Activated CD8-positive, alpha-beta memory T cell treated with anti-CD3 and anti-CD28 coated beads for 48 hours (primary cell): ENCODE measurements around the gene KLF4.

ENCODE experiments used
- DNase-seq, 3 experiments: peaks; one replicate each; pipeline ENCODE4 v3.0.0-alpha.2; 2020; ENCODE audit warnings: low read depth in 2 of 3, low spot score in 2 of 3

The KLF4 gene

DNA sequence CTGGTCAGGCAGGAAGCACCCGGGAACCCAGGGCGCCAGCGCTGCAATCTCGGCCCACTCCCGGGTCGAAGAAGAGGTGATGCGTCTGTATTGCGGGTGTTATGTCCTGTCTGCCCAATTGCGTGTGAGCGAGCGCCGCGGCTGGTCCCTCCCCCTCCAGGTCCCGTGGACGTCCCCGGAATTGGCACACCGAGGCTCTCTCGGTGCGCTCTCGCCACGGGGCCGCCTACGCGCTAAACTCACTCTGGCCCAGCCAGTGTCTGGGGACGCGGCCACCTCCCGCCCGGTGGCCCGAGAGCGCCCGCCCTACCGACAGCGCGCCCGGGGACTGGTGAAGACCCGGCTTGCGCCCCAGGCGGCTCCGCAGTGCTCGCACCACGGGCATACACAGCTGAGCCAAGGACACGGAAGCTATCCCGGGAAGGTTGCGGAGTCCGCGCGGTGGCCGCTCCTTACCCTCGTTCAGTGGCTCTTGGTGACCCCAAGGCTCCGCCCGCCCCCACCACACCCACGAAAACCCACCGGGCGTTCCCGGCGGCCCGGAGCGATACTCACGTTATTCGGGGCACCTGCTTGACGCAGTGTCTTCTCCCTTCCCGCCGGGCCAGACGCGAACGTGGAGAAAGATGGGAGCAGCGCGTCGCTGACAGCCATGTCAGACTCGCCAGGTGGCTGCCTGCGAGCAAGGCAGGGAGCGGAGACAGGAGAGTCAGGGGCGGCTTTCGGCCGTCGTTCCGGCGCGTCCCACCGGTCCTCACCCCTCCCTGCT lies 1.0 kb downstream of the KLF4 start:
- no peak for DNase-seq

GRCh38 chr9:107487521-107488374 lies 1.8 kb downstream of the KLF4 start:
- DNase-seq = no peak

GRCh38 chr9:107486674-107487520 lies 2.7 kb downstream of the KLF4 start:
- no peak for DNase-seq

DNA sequence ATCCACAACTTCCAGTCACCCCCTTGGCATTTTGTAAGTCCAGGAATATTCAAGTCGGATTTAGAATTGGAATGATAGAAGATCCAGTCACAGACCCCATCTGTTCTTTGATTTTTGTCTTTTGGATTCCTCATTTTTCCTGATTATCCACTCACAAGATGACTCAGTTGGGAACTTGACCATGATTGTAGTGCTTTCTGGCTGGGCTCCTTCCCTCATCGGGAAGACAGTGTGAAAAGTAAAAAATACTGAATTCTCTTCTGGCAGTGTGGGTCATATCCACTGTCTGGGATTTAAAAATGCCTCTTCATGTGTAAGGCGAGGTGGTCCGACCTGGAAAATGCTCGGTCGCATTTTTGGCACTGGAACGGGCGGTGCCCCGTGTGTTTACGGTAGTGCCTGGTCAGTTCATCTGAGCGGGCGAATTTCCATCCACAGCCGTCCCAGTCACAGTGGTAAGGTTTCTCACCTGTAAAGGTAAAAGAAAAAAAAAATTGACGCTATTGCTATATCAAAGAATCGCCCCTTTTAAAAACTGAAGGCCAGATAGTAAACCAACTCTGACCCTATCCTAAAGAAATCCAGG lies 4.0 kb downstream of the KLF4 start:
- DNase-seq = no peak

DNA sequence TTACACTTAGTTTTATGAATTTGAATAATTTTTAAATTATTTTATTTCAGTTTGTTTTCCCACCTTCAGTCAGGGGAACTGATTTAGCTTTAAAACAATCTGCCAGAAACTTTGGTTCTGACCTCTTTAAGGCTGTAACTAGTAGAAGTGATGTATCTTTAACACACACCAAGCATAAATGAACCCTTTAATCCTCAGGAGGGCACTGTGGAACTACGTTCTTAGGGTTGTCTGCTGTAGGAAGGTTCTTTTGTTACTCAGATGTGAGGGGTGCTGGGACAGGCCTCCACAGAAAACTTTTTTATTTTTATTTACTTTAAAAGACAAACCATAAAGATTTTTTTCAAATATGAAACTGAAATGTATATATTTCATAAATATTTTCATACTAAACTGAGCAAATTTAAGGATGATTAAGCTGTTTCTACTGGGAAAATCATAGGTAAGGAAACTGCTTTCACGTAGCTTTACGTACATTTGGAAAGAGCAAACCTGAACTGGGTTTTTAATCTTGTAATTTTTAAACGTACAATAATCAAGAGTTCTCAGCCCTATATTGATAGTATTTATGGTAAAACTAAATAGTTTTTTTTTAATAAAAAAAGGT lies 5.3 kb downstream of the KLF4 start:
- no peak for DNase-seq

DNA sequence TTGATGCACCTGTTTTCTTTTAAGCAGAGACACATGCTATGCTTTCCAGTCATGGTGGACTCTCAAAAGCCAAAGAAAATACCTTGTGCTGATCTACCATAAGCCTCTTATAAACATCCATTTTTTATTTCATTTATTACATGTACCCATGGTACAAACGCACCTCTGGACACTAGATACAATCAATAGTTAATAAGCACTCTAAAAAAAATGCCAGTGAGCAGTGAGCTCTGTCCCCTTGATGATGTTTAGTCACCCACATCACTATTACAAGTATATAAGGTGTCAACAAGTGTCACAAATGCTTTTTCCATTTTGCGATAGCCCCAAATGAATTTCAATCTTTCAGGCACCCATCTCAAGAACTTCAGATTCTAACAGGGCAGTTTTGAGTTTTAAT lies 5.9 kb downstream of the KLF4 start:
- no peak for DNase-seq

GRCh38 chr9:107481035-107481434 lies 8.5 kb downstream of the KLF4 start:
- no peak for DNase-seq

DNA sequence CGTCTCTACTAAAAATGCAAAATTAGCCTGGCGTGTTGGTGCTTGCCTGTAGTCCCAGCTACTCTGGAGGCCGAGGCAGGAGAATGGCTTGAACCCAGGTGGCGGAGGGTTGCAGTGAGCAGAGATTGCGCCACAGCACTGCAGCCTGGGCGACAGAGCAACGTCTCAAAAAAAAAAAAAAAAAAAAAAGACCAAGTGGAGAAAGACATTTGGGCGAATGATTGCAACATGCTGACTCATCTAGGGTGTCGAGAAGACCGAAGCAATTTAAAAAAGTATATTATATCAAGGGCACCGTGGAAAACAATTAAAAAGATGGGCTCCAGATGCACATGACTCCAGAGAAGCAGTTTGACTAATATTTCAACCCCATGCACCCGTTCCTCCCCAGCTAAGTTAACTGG lies 9.2 kb downstream of the KLF4 start:
- DNase-seq = no peak

DNA sequence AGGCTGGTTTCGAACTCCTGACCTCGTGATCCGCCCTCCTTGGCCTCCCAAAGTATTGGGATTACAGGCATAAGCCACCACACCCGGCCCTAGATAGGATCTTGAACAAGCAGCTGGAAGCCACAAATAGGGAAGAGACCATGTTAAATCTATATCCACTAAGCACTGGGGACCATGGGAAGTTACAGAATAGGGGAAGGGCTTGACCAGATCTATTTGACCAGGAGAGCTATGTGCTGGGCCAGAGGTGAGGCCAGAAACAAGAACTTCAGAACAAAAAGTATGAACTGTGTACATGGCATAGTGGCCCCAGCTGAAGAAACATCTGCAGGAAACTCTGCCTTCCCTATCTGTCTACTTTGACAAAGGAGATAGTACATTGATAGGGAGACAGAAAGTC lies 10.8 kb downstream of the KLF4 start:
- no peak for DNase-seq

DNA sequence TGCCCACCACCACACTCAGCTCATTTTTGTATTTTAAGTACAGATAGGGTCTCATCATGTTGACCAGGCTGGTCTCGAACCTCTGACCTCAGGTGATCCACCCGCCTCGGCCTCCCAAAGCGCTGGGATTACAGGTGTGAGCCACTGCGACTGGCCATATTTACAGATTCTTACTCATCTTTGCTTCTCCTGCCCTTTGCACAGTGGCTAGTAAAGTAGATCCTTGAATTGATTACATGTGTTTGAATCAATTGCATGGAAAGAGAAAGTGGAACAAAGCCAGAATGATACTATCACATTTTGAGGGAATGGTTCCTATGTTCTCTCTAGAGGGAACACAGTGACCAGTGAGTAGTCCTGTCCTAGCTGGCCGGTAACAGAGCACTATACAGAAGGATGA lies 15.4 kb downstream of the KLF4 start:
- no peak for DNase-seq

DNA sequence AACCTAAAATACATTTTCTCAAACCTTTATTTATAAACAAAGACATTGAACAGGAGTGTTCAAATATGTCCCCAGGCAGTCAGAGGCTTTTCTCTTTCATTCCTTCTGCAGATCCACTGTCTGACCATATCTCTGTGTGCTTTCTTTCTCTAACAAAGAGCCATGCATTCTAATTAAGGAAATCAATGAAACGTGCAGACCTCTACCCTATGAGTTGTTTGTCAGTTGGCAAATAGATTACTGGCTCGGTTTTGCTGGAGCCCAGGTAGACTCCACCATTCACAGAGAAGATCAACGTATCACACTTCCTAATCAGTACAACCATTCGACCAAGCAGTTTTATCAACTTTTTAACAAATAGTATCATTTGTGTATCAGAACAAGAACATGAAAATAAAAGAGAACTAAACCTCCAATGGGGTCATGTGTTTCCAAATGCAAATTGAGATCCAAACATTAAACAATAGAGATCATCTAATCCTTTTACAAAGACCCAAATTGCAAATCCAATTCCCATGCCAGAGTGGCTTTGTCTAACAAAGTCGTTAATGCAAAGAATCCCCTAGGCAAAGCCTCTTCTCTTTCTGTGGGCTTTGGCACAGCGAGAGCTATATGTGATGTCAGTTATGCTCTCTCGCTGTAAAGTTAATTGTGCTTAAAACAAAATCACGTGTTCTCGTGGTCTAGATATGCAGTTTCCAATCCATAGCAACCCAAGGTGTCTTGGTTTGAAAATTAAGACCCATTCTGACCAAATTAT lies 16.8 kb downstream of the KLF4 start:
- DNase-seq = no peak

- no peak for DNase-seq
These were observed 18.0 kb downstream of the KLF4 start for GRCh38 chr9:107471552-107471951.

GRCh38 chr9:107467416-107467815 lies 22.2 kb downstream of the KLF4 start:
- no peak for DNase-seq

DNA sequence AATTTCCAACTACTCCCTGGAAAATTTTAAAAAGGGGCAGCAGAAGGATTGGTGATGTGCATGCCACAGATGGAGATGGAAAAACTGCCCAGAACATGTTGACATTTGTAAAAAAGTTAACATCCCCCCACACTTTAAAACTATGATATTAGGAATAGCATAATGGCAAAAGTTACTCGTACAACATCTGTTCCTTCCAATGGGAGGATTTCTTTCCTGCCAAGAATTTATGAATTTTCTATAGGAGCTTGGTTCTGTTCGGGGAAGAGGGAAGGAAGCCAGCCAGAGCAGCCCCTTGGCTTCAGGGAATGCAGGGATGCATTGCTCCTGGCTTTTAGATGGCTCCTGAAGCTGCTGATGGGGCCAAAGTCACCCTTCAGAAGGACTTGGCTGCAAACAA lies 22.7 kb downstream of the KLF4 start:
- no peak for DNase-seq

DNA sequence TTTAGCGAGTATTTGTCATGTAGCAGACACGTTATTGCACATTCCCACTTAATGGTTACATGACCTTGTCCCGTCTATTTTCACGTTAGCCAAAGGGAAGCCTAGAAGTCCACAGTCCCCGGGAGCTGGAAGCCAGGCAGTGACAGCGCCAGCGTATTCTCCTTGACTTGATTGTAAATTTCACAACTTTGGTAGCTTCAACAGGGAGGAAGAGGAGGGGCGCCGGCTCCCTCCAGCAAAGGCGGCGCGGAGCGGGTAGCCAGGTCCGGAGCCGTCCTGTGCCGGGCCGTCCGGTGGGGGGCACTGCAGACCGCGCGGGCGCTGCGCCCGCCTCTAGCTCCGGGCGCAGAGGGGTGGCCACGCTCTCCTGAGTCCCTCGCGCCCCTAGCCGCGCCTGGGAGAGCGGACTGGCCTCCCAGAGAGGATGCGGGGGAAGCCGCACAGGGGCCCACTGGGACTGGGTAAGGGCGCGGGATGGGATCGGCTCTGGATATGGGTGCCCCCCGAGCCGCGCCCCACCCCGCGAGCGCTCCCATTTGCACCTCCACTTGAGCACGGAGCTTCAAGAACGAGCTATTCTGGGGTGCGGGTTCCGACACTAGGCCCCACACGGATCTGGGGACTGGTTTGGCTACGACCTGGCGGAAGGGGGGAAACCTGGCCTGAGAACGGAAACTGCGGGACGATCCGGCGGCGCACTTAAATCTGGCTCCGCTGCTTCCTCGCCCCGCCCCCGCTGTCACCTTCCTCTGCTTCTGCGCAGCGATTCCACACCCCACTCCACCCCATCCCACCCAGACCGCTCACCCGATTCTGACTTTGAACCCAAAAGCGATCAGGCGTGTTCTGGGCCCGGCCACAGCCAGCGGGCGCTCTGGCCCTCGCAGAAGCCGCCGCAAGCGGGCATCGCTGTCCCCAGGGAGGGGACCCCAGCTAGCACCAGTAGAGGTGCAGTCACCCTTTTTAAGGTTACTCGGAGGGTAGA lies 23.8 kb downstream of the KLF4 start:
- DNase-seq = no peak

GRCh38 chr9:107464516-107464915 lies 25.1 kb downstream of the KLF4 start:
- DNase-seq = no peak

GRCh38 chr9:107462691-107463090 lies 26.9 kb downstream of the KLF4 start:
- DNase-seq = no peak

DNA sequence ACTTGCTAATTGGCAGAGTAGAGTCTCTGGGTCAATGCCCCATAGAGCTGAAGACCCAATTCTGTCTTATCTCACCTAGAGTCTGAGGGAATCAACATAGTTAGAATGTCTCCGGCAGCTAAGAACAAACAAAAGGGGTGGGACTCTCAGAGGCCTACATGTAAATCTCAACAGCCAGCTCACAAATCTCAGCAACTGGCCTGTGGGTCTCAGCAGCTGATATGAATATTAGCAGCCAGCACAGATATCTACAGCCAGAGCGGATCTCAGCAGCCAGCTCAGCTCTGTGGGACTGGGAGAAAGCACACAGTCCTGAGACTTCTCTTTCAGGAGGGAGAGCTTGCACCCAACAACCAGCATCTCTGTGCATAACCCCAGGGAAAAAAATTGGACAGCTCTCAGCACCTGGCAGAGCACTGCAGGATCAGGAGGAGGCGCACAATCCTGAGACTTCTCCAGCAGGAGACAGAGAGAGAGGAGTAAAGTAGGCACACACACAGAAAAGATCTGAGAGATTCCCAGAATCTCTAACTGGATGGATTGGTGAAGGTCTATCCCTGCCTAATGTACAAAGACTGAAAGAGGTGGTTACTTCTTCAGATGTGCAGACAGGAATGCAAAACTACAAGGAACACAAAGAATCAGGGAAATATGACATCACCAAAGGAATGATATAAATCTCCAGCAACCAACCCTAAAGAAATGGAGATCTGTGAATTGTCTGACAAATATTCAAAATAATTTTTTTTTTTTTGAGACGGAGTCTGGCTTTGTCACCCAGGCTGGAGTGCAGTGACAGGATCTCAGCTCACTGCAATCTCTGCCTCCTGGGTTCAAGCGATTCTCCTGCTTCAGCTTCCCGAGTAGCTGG lies 29.2 kb downstream of the KLF4 start:
- no peak for DNase-seq
